Activated CD4-positive, alpha-beta memory T cell treated with anti-CD3 and anti-CD28 coated beads, Interleukin-2, amount 10 ng/mL, durations not matched to agents 7 days and 5 days (primary cell): ENCODE measurements around the gene CSRNP3. TPM values are rescaled to one million over a fixed set of nuclear protein-coding genes. Genes with fewer than 3 reads are reported as not detected.

Source experiments
- CTCF ChIA-PET: fragments of 350-600 bp; sonication (Branson Sonifier 250); formaldehyde crosslinking; loops from one replicate; lab custom pipeline; 2021; ENCODE audit warnings: antibody characterized with exemption, inconsistent platforms; lab: Charles Lee
- POLR2A ChIA-PET: fragments of 350-600 bp; sonication (Branson Sonifier 250); formaldehyde crosslinking; loops from one replicate; lab custom pipeline; 2021; ENCODE audit warnings: antibody characterized with exemption; lab: Charles Lee
- DNase-seq: peaks from one replicate; pipeline ENCODE4 v3.0.0-alpha.2; 2020
- H3K27ac Mint-ChIP-seq: one replicate; pipeline ENCODE4 v1.8.0; 2021; ENCODE audit warnings: mild to moderate bottlenecking, mixed read lengths
- H3K27me3 Mint-ChIP-seq: one replicate; pipeline ENCODE4 v1.8.0; 2021; ENCODE audit warnings: mixed read lengths
- H3K36me3 Mint-ChIP-seq: one replicate; pipeline ENCODE4 v1.8.0; 2021; ENCODE audit warnings: low read depth, mixed read lengths
- H3K4me1 Mint-ChIP-seq: one replicate; pipeline ENCODE4 v1.8.0; 2021; ENCODE audit warnings: mixed read lengths
- H3K4me3 Mint-ChIP-seq: one replicate; pipeline ENCODE4 v1.8.0; 2021; ENCODE audit warnings: mild to moderate bottlenecking, mixed read lengths
- H3K9me3 Mint-ChIP-seq: one replicate; pipeline ENCODE4 v1.8.0; 2021; ENCODE audit warnings: mixed read lengths
- total RNA-seq, 2 experiments: library from RNA; stranded (reverse); gene quantifications; one replicate each; pipeline ENCODE4 v1.2.3, GENCODE V29; 2021

The CSRNP3 gene
- not detected for total RNA-seq

GRCh38 chr2:165469417-165469816 is at the start of gene CSRNP3:
TSS of gene CSRNP3 (plus strand) at chr2:165469698. CDS start at chr2:165595066, 125,368 bp downstream.
- POLR2A ChIA-PET, result no interaction called here

GRCh38 chr2:165420231-165420630 is 49.3 kb upstream of the CSRNP3 start:
- H3K27me3 Mint-ChIP-seq, result no peaks in the 10 kb centered on the region
- no peak overlapping the region for H3K4me3 Mint-ChIP-seq
- H3K36me3 Mint-ChIP-seq, result no peaks in the 10 kb centered on the region
- H3K9me3 Mint-ChIP-seq, result no peaks in the 10 kb centered on the region
- POLR2A ChIA-PET, result no interaction called here
- H3K4me1 Mint-ChIP-seq, result no peaks in the 10 kb centered on the region
- DNase-seq, result no peak
- H3K27ac Mint-ChIP-seq, result no peak overlapping the region
- CTCF ChIA-PET, result no interaction called here

More at GRCh38 chr2:165469417-165469816, at the start of gene CSRNP3:
- no peaks in the 10 kb centered on the region for H3K4me1 Mint-ChIP-seq
- H3K27ac Mint-ChIP-seq, result no peak within 1 kb of the TSS
- DNase-seq, result no peak
- H3K9me3 Mint-ChIP-seq, result no peaks in the 10 kb centered on the region
- no peak within 1 kb of the TSS for H3K4me3 Mint-ChIP-seq
- CTCF ChIA-PET, result no interaction called here
- H3K27me3 Mint-ChIP-seq, result no peaks in the 10 kb centered on the region
- no peaks in the 10 kb centered on the region for H3K36me3 Mint-ChIP-seq

GRCh38 chr2:165423081-165423480 is 46.4 kb upstream of the CSRNP3 start:
- Mint-ChIP-seq H3K4me3 (no peak overlapping the region), H3K27ac (no peak overlapping the region), H3K36me3 (no peaks in the 10 kb centered on the region), H3K4me1 (no peaks in the 10 kb centered on the region), H3K9me3 (no peaks in the 10 kb centered on the region), H3K27me3 (no peaks in the 10 kb centered on the region)
- ChIA-PET CTCF (no interaction called here), POLR2A (interaction anchor here (1.6 kb wide), 1 partner anchor 20 kb away, joined by 3 read pairs; no protein-coding TSS in a partner anchor)
- DNase-seq, result no peak

GRCh38 chr2:165425556-165425955 is 43.9 kb upstream of the CSRNP3 start:
- Mint-ChIP-seq H3K27ac (no peak overlapping the region), H3K4me1 (no peaks in the 10 kb centered on the region), H3K4me3 (no peak overlapping the region), H3K36me3 (no peaks in the 10 kb centered on the region), H3K9me3 (no peaks in the 10 kb centered on the region), H3K27me3 (no peaks in the 10 kb centered on the region)
- CTCF ChIA-PET, result no interaction called here
- DNase-seq, result no peak
- POLR2A ChIA-PET, result no interaction called here

- POLR2A ChIA-PET, result no interaction called here
- Mint-ChIP-seq H3K4me3 (no peak overlapping the region), H3K9me3 (no peaks in the 10 kb centered on the region), H3K36me3 (no peaks in the 10 kb centered on the region), H3K4me1 (no peaks in the 10 kb centered on the region), H3K27ac (no peak overlapping the region), H3K27me3 (no peaks in the 10 kb centered on the region)
- no peak for DNase-seq
- CTCF ChIA-PET, result no interaction called here
Measured at GRCh38 chr2:165427686-165428085, 41.8 kb upstream of the CSRNP3 start.

GRCh38 chr2:165428926-165429325 is 40.6 kb upstream of the CSRNP3 start:
- no peak for DNase-seq
- ChIA-PET POLR2A (no interaction called here), CTCF (no interaction called here)
- Mint-ChIP-seq H3K36me3 (no peaks in the 10 kb centered on the region), H3K9me3 (no peaks in the 10 kb centered on the region), H3K4me1 (no peaks in the 10 kb centered on the region), H3K27me3 (no peaks in the 10 kb centered on the region), H3K27ac (no peak overlapping the region), H3K4me3 (no peak overlapping the region)

GRCh38 chr2:165431014-165431413 is 38.5 kb upstream of the CSRNP3 start:
- no peak overlapping the region for H3K27ac Mint-ChIP-seq
- ChIA-PET POLR2A (no interaction called here), CTCF (no interaction called here)
- H3K36me3 Mint-ChIP-seq, result no peaks in the 10 kb centered on the region
- H3K9me3 Mint-ChIP-seq, result no peaks in the 10 kb centered on the region
- no peaks in the 10 kb centered on the region for H3K27me3 Mint-ChIP-seq
- no peaks in the 10 kb centered on the region for H3K4me1 Mint-ChIP-seq
- H3K4me3 Mint-ChIP-seq, result no peak overlapping the region
- no peak for DNase-seq

GRCh38 chr2:165432234-165432966 is 37.1 kb upstream of the CSRNP3 start:
- no peaks in the 10 kb centered on the region for H3K27me3 Mint-ChIP-seq
- no peaks in the 10 kb centered on the region for H3K9me3 Mint-ChIP-seq
- H3K4me3 Mint-ChIP-seq, result no peak overlapping the region
- no peak overlapping the region for H3K27ac Mint-ChIP-seq
- no peak for DNase-seq
- no peaks in the 10 kb centered on the region for H3K36me3 Mint-ChIP-seq
- no peaks in the 10 kb centered on the region for H3K4me1 Mint-ChIP-seq
- ChIA-PET POLR2A (no interaction called here), CTCF (no interaction called here)

GRCh38 chr2:165434865-165435496 is 34.5 kb upstream of the CSRNP3 start:
- ChIA-PET POLR2A (no interaction called here), CTCF (no interaction called here)
- DNase-seq, result no peak
- no peak overlapping the region for H3K4me3 Mint-ChIP-seq
- H3K36me3 Mint-ChIP-seq, result no peaks in the 10 kb centered on the region
- no peak overlapping the region for H3K27ac Mint-ChIP-seq
- H3K4me1 Mint-ChIP-seq, result no peaks in the 10 kb centered on the region
- no peaks in the 10 kb centered on the region for H3K27me3 Mint-ChIP-seq
- H3K9me3 Mint-ChIP-seq, result no peaks in the 10 kb centered on the region

- no peak overlapping the region for H3K27ac Mint-ChIP-seq
Measured at GRCh38 chr2:165435611-165436010, 33.9 kb upstream of the CSRNP3 start.

GRCh38 chr2:165436559-165436958 is 32.9 kb upstream of the CSRNP3 start:
- Mint-ChIP-seq H3K27ac (no peak overlapping the region), H3K9me3 (no peaks in the 10 kb centered on the region), H3K4me1 (no peaks in the 10 kb centered on the region), H3K4me3 (no peak overlapping the region), H3K27me3 (no peaks in the 10 kb centered on the region), H3K36me3 (no peaks in the 10 kb centered on the region)
- POLR2A ChIA-PET, result no interaction called here
- no peak for DNase-seq
- CTCF ChIA-PET, result interaction anchor here (1.0 kb wide), 1 partner anchor 438 kb away, joined by 3 read pairs; no protein-coding TSS in a partner anchor

More at GRCh38 chr2:165435611-165436010, 33.9 kb upstream of the CSRNP3 start:
- DNase-seq, result no peak
- no peaks in the 10 kb centered on the region for H3K36me3 Mint-ChIP-seq
- ChIA-PET CTCF (no interaction called here), POLR2A (no interaction called here)
- H3K9me3 Mint-ChIP-seq, result no peaks in the 10 kb centered on the region
- no peak overlapping the region for H3K4me3 Mint-ChIP-seq
- no peaks in the 10 kb centered on the region for H3K27me3 Mint-ChIP-seq
- no peaks in the 10 kb centered on the region for H3K4me1 Mint-ChIP-seq

GRCh38 chr2:165440367-165440766 is 29.1 kb upstream of the CSRNP3 start:
- ChIA-PET CTCF (no interaction called here), POLR2A (no interaction called here)
- no peak for DNase-seq

GRCh38 chr2:165443511-165443910 is 26.0 kb upstream of the CSRNP3 start:
- no peaks in the 10 kb centered on the region for H3K27me3 Mint-ChIP-seq
- no peak overlapping the region for H3K27ac Mint-ChIP-seq
- no peaks in the 10 kb centered on the region for H3K9me3 Mint-ChIP-seq
- POLR2A ChIA-PET, result no interaction called here
- no peaks in the 10 kb centered on the region for H3K4me1 Mint-ChIP-seq
- CTCF ChIA-PET, result no interaction called here
- no peak overlapping the region for H3K4me3 Mint-ChIP-seq
- no peaks in the 10 kb centered on the region for H3K36me3 Mint-ChIP-seq
- no peak for DNase-seq

More at GRCh38 chr2:165440367-165440766, 29.1 kb upstream of the CSRNP3 start:
- Mint-ChIP-seq H3K9me3 (no peaks in the 10 kb centered on the region), H3K4me1 (no peaks in the 10 kb centered on the region), H3K27me3 (no peaks in the 10 kb centered on the region), H3K27ac (no peak overlapping the region), H3K4me3 (no peak overlapping the region), H3K36me3 (no peaks in the 10 kb centered on the region)

GRCh38 chr2:165448406-165448805 is 21.1 kb upstream of the CSRNP3 start:
- H3K4me3 Mint-ChIP-seq, result no peak overlapping the region

More at GRCh38 chr2:165448406-165448805, 21.1 kb upstream of the CSRNP3 start:
- H3K4me1 Mint-ChIP-seq, result no peaks in the 10 kb centered on the region
- no peaks in the 10 kb centered on the region for H3K36me3 Mint-ChIP-seq
- no peak for DNase-seq
- ChIA-PET CTCF (no interaction called here), POLR2A (no interaction called here)
- no peak overlapping the region for H3K27ac Mint-ChIP-seq
- H3K27me3 Mint-ChIP-seq, result no peaks in the 10 kb centered on the region
- H3K9me3 Mint-ChIP-seq, result no peaks in the 10 kb centered on the region
